DMS53 (cell line): ENCODE results near the gene CCR2.

Source experiments
- DNase-seq: peaks from one replicate; lab custom pipeline; 2025; lab: John Stamatoyannopoulos, UW

CCR2 gene

GRCh38 chr3:46405301-46406019 lies 51.5 kb downstream of the CCR2 start:
- peak; percentile 51 for DNase-seq

- DNase-seq: no peak
Observed at GRCh38 chr3:46406443-46406787, 52.5 kb downstream of the CCR2 start.

GRCh38 chr3:46406788-46407611 lies 53.1 kb downstream of the CCR2 start, which contains the start of the genes CCR5AS and CCRL2:
Gene CCR5AS, minus strand, starts transcription at chr3:46407066.
Gene CCRL2, plus strand, starts transcription at chr3:46407259. Its CDS starts 821 bp downstream, at chr3:46408080.
- no peak for DNase-seq

GRCh38 chr3:46407970-46408369 lies 54.1 kb downstream of the CCR2 start:
- DNase-seq: no peak

GRCh38 chr3:46408853-46409252 lies 54.9 kb downstream of the CCR2 start:
- no peak for DNase-seq

GRCh38 chr3:46409739-46410489 lies 56.0 kb downstream of the CCR2 start:
- no peak for DNase-seq
